Hepatocyte (in vitro differentiated cells): Measurements from ENCODE around the gene KIAA2012.

ENCODE experiments used
- EZH2 ChIP-seq: fragments of 200-600 bp; sonication (generic); IDR thresholded peaks from 2 replicates; pipeline ENCODE4 v1.6.1; 2016; ENCODE audit warnings: antibody characterized with exemption, mild to moderate bottlenecking, borderline replicate concordance
- TF ChIP-seq, protein P1 (sequence below): fragments of 200-600 bp; sonication (generic); IDR thresholded peaks from 2 replicates; pipeline ENCODE4 v1.5.1; 2016; ENCODE audit warnings: antibody characterized with exemption, mild to moderate bottlenecking; ENCODE audit not compliant: poor library complexity

DNA sequence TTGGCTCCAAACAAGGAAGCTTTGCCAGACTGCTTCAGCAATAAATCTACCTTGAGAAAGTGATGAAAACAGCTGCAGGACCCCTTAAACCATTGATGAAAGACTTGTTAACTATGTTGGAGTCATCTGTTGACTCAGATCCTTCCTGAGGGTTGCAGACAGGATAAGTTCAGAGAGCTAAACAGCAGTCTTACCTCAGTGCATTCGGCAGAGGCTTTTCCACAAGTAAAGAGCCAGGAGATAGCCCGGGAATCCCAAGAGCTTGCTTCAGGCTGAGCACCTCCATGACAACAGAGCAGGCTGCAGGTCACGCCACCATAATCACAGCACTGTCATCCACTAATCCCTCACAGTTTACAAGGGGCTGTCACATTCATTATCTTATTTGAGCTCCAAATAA, 23.7 kb downstream of the KIAA2012 start:
- TF ChIP-seq, protein P1, sequence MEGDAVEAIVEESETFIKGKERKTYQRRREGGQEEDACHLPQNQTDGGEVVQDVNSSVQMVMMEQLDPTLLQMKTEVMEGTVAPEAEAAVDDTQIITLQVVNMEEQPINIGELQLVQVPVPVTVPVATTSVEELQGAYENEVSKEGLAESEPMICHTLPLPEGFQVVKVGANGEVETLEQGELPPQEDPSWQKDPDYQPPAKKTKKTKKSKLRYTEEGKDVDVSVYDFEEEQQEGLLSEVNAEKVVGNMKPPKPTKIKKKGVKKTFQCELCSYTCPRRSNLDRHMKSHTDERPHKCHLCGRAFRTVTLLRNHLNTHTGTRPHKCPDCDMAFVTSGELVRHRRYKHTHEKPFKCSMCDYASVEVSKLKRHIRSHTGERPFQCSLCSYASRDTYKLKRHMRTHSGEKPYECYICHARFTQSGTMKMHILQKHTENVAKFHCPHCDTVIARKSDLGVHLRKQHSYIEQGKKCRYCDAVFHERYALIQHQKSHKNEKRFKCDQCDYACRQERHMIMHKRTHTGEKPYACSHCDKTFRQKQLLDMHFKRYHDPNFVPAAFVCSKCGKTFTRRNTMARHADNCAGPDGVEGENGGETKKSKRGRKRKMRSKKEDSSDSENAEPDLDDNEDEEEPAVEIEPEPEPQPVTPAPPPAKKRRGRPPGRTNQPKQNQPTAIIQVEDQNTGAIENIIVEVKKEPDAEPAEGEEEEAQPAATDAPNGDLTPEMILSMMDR: no peak
- TF ChIP-seq EZH2: no peak
